Activated CD8-positive, alpha-beta T cell treated with anti-CD3 and anti-CD28 coated beads for 36 hours (primary cell): ENCODE data around the gene NUAK2. TPM values are rescaled to one million over a fixed set of nuclear protein-coding genes. Genes with fewer than 3 reads are reported as not detected.

ENCODE experiments used
- ATAC-seq: fragments of 200-7000 bp; cut with Tn5 transposase; one replicate; pipeline ENCODE4 v1.10.0; 2021; ENCODE audit warnings: mild to moderate bottlenecking, moderate library complexity
- CTCF ChIA-PET: fragments of 350-600 bp; sonication (Branson Sonifier 250); formaldehyde crosslinking; loops from one replicate; lab custom pipeline; 2021; ENCODE audit warnings: antibody characterized with exemption; lab: Charles Lee
- POLR2A ChIA-PET: fragments of 350-600 bp; sonication (Branson Sonifier 250); formaldehyde crosslinking; loops from one replicate; lab custom pipeline; 2021; ENCODE audit warnings: antibody characterized with exemption; lab: Charles Lee
- DNase-seq: peaks from one replicate; pipeline ENCODE4 v3.0.0-alpha.2; 2020
- H3K27ac Mint-ChIP-seq: one replicate; pipeline ENCODE4 v1.8.0; 2021; ENCODE audit warnings: mild to moderate bottlenecking, mixed read lengths
- H3K27me3 Mint-ChIP-seq: one replicate; pipeline ENCODE4 v1.8.0; 2021; ENCODE audit warnings: mixed read lengths
- H3K36me3 Mint-ChIP-seq: one replicate; pipeline ENCODE4 v1.8.0; 2021; ENCODE audit warnings: low read depth, mixed read lengths
- H3K4me1 Mint-ChIP-seq: one replicate; pipeline ENCODE4 v1.8.0; 2021; ENCODE audit warnings: low read depth, mixed read lengths
- H3K4me3 Mint-ChIP-seq: one replicate; pipeline ENCODE4 v1.8.0; 2021; ENCODE audit warnings: mild to moderate bottlenecking, moderate library complexity, mixed read lengths
- H3K9me3 Mint-ChIP-seq: one replicate; pipeline ENCODE4 v1.8.0; 2021; ENCODE audit warnings: mixed read lengths
- CTCF ChIP-seq: fragments of 200-600 bp; IDR thresholded peaks from one replicate; pipeline ENCODE4 v1.8.0; 2022; ENCODE audit warnings: antibody characterized with exemption, mild to moderate bottlenecking
- intact Hi-C: fragments of 100-400 bp; cut with micrococcal nuclease; formaldehyde crosslinking; loops from one replicate; pipeline ENCODE4 v1.10.0; 2022
- total RNA-seq, 2 experiments: library from RNA; stranded (reverse); gene quantifications; one replicate each; pipeline ENCODE4 v1.2.3, GENCODE V29; 2021

The NUAK2 gene
- total RNA-seq, 2 experiments from 2014 or later: 1.9 TPM

GRCh38 chr1:205304046-205304694 is 17.4 kb downstream of the NUAK2 start:
- Mint-ChIP-seq H3K27ac (peak overlapping the region; percentile 53), H3K9me3 (no peaks in the 10 kb centered on the region), H3K4me3 (no peak overlapping the region), H3K27me3 (no peaks in the 10 kb centered on the region), H3K36me3 (peaks cover 15% of the 10 kb centered on the region), H3K4me1 (peaks cover 30% of the 10 kb centered on the region)
- ATAC-seq (peak; percentile 17), DNase-seq (no peak)
- intact Hi-C loops: no loop called here
- ChIA-PET POLR2A (interaction anchor here (0.6 to 1.6 kb wide), 4 partner anchors 9 to 30 kb away, joined by 3 to 7 read pairs (median 3); no protein-coding TSS in a partner anchor), CTCF (interaction anchor here (1.2 to 3.6 kb wide), 4 partner anchors 15 to 31 kb away, joined by 3 to 19 read pairs (median 6); no protein-coding TSS in a partner anchor)
- no peak for TF ChIP-seq CTCF

GRCh38 chr1:205303247-205303888 is 18.2 kb downstream of the NUAK2 start:
- DNase-seq: no peak
- Mint-ChIP-seq H3K9me3 (no peaks in the 10 kb centered on the region), H3K27me3 (no peaks in the 10 kb centered on the region), H3K4me3 (no peak overlapping the region), H3K36me3 (peaks cover 15% of the 10 kb centered on the region), H3K27ac (no peak overlapping the region), H3K4me1 (peaks cover 33% of the 10 kb centered on the region)
- ChIA-PET CTCF (interaction anchor here (1.2 to 3.6 kb wide), 4 partner anchors 16 to 30 kb away, joined by 3 to 19 read pairs (median 6); no protein-coding TSS in a partner anchor), POLR2A (interaction anchor here (0.9 to 1.6 kb wide), 3 partner anchors 11 to 16 kb away, joined by 3 to 7 read pairs (median 3); no protein-coding TSS in a partner anchor)
- no peak for ATAC-seq
- no peak for TF ChIP-seq CTCF
- intact Hi-C loops: no loop called here

- ChIA-PET CTCF (interaction anchor here (1.0 to 3.6 kb wide), 2 partner anchors 23 to 28 kb away, joined by 3 to 19 read pairs; no protein-coding TSS in a partner anchor), POLR2A (no interaction called here)
- ATAC-seq (no peak), DNase-seq (no peak)
- Mint-ChIP-seq H3K9me3 (no peaks in the 10 kb centered on the region), H3K36me3 (peaks cover 15% of the 10 kb centered on the region), H3K27me3 (no peaks in the 10 kb centered on the region), H3K4me3 (no peak overlapping the region), H3K27ac (no peak overlapping the region), H3K4me1 (peaks cover 37% of the 10 kb centered on the region)
- no peak for TF ChIP-seq CTCF
- intact Hi-C loops: loop anchor here (1.0 kb wide), 1 partner anchor 15 kb away; no protein-coding TSS in a partner anchor
Measured at GRCh38 chr1:205301842-205302588, 19.5 kb downstream of the NUAK2 start.

- DNase-seq (no peak), ATAC-seq (no peak)
- intact Hi-C loops: loop anchor here (1.0 kb wide), 1 partner anchor 16 kb away; no protein-coding TSS in a partner anchor
- no peak overlapping the region for H3K4me3 Mint-ChIP-seq
- no peak overlapping the region for H3K27ac Mint-ChIP-seq
- H3K4me1 Mint-ChIP-seq: peaks cover 40% of the 10 kb centered on the region
- no peaks in the 10 kb centered on the region for H3K9me3 Mint-ChIP-seq
- ChIA-PET POLR2A (interaction anchor here (0.7 to 0.9 kb wide), 2 partner anchors 8 to 11 kb away, joined by 3 read pairs; no protein-coding TSS in a partner anchor), CTCF (interaction anchor here (1.0 to 1.1 kb wide), 2 partner anchors 28 to 45 kb away, joined by 3 read pairs; no protein-coding TSS in a partner anchor)
- H3K36me3 Mint-ChIP-seq: peaks cover 12% of the 10 kb centered on the region
- TF ChIP-seq CTCF: no peak
- no peaks in the 10 kb centered on the region for H3K27me3 Mint-ChIP-seq
Measured at GRCh38 chr1:205301205-205301821, 20.2 kb downstream of the NUAK2 start.
